Smooth muscle cell (in vitro differentiated cells): ENCODE data around the gene NFIA. TPM values are rescaled to one million over a fixed set of nuclear protein-coding genes. Genes with fewer than 3 reads are reported as not detected.
A peak's percentile ranks its signal among the peaks of the same experiment; 100 is the strongest.

Source experiments
- DNase-seq: peaks from one replicate; lab custom pipeline; 2025; ENCODE audit not compliant: unreplicated experiment; lab: John Stamatoyannopoulos, UW
- H2AFZ ChIP-seq: fragments of 200-600 bp; sonication (generic); 2 replicates; pipeline ENCODE4 v1.6.0; 2016; ENCODE audit warnings: antibody characterized with exemption, low read depth, mild to moderate bottlenecking
- H3F3A ChIP-seq: fragments of 200-600 bp; sonication (generic); 2 replicates; pipeline ENCODE4 v1.6.0; 2017; ENCODE audit warnings: antibody characterized with exemption, low read depth
- H3K27ac ChIP-seq: fragments of 200-600 bp; sonication (generic); 2 replicates; pipeline ENCODE4 v1.5.1; 2016; ENCODE audit warnings: low read depth, mild to moderate bottlenecking
- H3K27me3 ChIP-seq: fragments of 200-600 bp; sonication (generic); 2 replicates; pipeline ENCODE4 v1.6.1; 2016; ENCODE audit warnings: low read depth, mild to moderate bottlenecking
- H3K36me3 ChIP-seq: fragments of 200-600 bp; sonication (generic); 2 replicates; pipeline ENCODE4 v1.5.1; 2016; ENCODE audit warnings: low read depth
- H3K4me1 ChIP-seq: fragments of 200-600 bp; sonication (generic); 2 replicates; pipeline ENCODE4 v1.5.1; 2016; ENCODE audit warnings: low read depth
- H3K4me2 ChIP-seq: fragments of 200-600 bp; sonication (generic); 2 replicates; pipeline ENCODE4 v1.6.0; 2016; ENCODE audit warnings: mild to moderate bottlenecking
- H3K4me3 ChIP-seq: fragments of 200-600 bp; sonication (generic); 2 replicates; pipeline ENCODE4 v1.5.1; 2016; ENCODE audit warnings: mild to moderate bottlenecking
- H3K79me2 ChIP-seq: fragments of 200-600 bp; sonication (generic); 2 replicates; pipeline ENCODE4 v1.6.0; 2016; ENCODE audit warnings: low read depth, mild to moderate bottlenecking
- H3K9ac ChIP-seq: fragments of 200-600 bp; sonication (generic); 2 replicates; pipeline ENCODE4 v1.6.0; 2016; ENCODE audit warnings: low read depth
- H3K9me3 ChIP-seq: fragments of 200-600 bp; sonication (generic); replicated peaks from 2 replicates; pipeline ENCODE4 v1.5.1; 2016; ENCODE audit warnings: low read depth
- H4K20me1 ChIP-seq: fragments of 200-600 bp; sonication (generic); 2 replicates; pipeline ENCODE4 v1.6.0; 2016; ENCODE audit warnings: low read depth
- CTCF ChIP-seq: fragments of 200-600 bp; sonication (generic); IDR thresholded peaks from 2 replicates; pipeline ENCODE4 v1.5.1; 2017; ENCODE audit warnings: borderline replicate concordance, mild to moderate bottlenecking, antibody characterized with exemption; ENCODE audit not compliant: insufficient read depth, poor library complexity, severe bottlenecking
- WGBS: methylation state at CpG from one replicate; pipeline ENCODE4 v1.1.7; 2016; ENCODE audit warnings: low lambda C conversion rate; 5-methylcytosine and 5-hydroxymethylcytosine counted together
- polyA plus RNA-seq: library from polyadenylated mRNA; unstranded; fragments of >200 nt; fragmentation: Nextera tagmentation; extraction: Ambion mirVana; gene quantifications from 2 replicates; pipeline ENCODE4 v1.2.1, GENCODE V29; 2016
- total RNA-seq: library from RNA; depleted of rRNA; stranded (reverse); fragments of >200 nt; gene quantifications from 2 replicates; pipeline ENCODE4 v1.2.3, GENCODE V29; 2014

The NFIA gene
- total and polyA plus RNA-seq, 2 experiments from 2014 or later = 5.0 to 6.2 TPM

DNA sequence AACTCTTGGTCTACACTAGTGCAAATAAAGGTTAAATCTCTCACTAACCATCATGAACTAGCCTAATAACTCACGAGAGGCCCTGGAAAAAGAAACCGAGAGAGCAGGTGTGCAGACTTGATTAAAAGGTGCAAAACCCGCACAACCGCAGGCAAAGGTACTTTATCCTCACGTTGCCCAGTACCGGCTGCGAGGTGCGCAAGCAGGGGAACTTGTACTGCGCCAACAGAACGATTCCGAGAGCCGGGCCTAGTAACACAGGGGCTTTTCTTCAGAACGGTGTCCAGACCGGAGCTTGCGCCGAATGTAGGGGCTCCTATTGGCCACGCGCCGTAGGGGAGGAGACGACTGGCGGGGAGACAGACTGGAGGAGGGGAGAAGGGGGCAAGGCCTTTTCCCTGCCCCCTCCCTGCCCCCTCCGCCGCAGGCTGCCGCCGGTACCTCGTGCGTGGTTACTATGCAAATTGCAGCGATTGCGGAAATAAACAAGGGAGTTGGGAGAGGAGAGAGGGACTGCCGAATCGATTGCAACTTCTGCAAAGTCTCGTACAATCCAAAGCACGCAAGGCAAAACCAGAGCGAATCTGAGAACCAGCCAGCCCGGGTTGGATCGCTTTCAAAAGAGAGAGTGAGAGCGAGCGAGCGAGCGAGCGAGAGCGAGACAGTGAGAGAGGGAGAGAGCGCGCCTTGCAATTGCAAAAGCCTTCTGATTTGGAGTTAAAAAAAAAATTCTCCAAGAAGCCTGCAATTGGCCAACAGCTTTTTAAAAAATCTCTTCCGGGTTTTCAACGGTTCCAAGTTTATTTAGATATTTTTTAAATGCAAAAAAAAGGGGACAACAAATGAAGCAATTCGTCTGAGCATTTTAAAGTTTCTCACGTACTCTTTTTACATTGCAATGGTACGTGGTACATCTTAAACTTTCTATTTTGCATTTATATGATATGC, 5.4 kb upstream of the NFIA start:
- peaks cover 33% of the 10 kb centered on the region for H3K4me1 ChIP-seq
- H3K79me2 ChIP-seq = no peaks in the 10 kb centered on the region
- 2% methylated on average over 49 of the region's 49 CpGs for WGBS
- no peak for TF ChIP-seq CTCF
- peak overlapping the region; percentile 23 for H3K9ac ChIP-seq
- peak overlapping the region; percentile 94 for H3K4me2 ChIP-seq
- H3K36me3 ChIP-seq = no peaks in the 10 kb centered on the region
- no peaks in the 10 kb centered on the region for H3K27me3 ChIP-seq
- H4K20me1 ChIP-seq = no peaks in the 10 kb centered on the region
- peak; percentile 65 for DNase-seq
- peak overlapping the region; percentile 48 for H3K27ac ChIP-seq
- H3K9me3 ChIP-seq = no peaks in the 10 kb centered on the region
- H3K4me3 ChIP-seq = peak overlapping the region; percentile 80
- H3F3A ChIP-seq = peaks cover 32% of the 10 kb centered on the region
- peak overlapping the region; percentile 89 for H2AFZ ChIP-seq

DNA sequence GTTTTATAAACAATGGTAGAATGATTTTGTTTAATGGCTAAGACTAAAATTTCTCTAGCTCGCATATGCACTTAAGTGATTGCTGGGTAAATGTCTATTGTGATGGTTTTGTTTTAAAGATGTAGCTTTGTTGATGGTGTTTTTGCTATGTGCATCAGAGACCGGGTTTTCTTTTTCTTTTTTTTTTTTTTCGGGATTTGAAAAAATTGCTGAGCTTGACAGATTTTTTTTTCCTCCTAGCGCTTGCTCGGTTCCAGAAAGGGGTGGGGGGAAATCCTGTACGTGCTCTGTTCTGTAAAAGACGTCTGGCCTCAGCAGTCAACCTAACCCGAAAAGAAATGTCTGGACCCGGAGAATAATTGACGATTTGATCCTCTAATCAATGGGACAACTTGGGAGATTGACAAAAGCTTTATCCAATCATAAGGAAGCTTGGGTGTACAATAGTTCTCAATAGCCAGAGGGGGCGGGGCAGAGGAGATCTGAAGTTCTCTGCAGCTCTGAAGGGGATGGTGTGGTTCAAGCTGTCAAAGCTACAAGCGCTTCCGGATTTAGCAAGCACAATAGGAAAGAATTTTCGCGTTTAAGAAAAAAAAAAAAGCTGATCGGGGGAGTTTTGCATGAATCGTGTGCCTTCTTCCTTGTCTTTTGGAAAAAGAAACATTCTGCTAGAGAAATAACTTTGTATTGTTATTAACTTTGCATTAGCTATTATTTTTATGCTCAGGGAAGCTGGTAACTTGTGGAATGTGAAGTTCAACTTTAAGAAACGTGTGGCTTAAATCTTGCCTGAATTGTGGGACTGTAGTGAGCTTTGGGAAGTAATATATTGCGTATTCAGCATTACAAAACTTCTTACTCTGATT, 4.5 kb upstream of the NFIA start:
- WGBS = 3% methylated on average over 19 of the region's 19 CpGs

DNA sequence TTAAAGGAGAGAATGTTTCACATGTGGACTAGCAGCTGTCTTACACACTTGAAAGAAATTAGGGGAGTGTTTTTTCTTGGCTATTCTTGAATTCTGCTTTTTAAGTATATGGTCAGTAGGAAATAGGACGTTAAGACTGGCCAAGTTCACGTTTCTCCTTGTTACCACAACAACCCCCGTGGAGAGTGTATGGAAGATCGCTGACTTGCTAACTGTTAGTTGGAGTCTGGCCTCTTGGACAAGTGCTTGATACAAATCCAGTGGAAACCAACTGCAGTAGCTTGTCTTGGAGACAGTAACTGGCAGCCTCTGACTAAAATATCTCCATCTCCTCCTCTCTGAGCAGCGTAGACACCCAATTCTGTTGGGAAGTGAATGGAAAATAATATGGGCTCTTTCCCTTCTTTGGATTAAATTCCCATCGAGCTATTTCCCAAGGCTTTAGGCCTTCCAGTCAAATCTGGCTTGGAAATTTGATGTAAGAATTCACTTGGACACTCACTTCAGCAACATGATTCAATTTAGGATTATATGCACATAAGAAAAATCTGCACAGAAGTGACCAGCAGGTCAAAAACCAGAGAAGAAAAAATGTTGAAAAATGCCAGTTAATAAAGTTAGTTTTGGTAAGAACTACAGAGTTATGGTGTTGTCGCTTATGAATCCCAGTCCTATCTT, 3.6 kb upstream of the NFIA start:
- WGBS = 38% methylated on average over 7 of the region's 7 CpGs
- no peak overlapping the region for H3K9ac ChIP-seq
- DNase-seq = no peak

More for the DNA sequence above, 4.5 kb upstream of the NFIA start:
- Histone ChIP-seq H3F3A (peaks cover 32% of the 10 kb centered on the region), H3K9ac (peak overlapping the region; percentile 23), H3K36me3 (no peaks in the 10 kb centered on the region), H3K4me2 (peak overlapping the region; percentile 94), H4K20me1 (no peaks in the 10 kb centered on the region), H2AFZ (peak overlapping the region; percentile 89), H3K4me1 (peaks cover 33% of the 10 kb centered on the region), H3K27ac (peak overlapping the region; percentile 48), H3K79me2 (no peaks in the 10 kb centered on the region), H3K27me3 (no peaks in the 10 kb centered on the region), H3K4me3 (peak overlapping the region; percentile 80), H3K9me3 (no peaks in the 10 kb centered on the region)
- no peak for DNase-seq
- no peak for TF ChIP-seq CTCF

More for the DNA sequence above, 3.6 kb upstream of the NFIA start:
- Histone ChIP-seq H3K9me3 (no peaks in the 10 kb centered on the region), H3K27ac (peak overlapping the region; percentile 48), H4K20me1 (no peaks in the 10 kb centered on the region), H2AFZ (peak overlapping the region; percentile 64), H3K79me2 (no peaks in the 10 kb centered on the region), H3K4me1 (peaks cover 33% of the 10 kb centered on the region), H3K36me3 (no peaks in the 10 kb centered on the region), H3K4me2 (peak overlapping the region; percentile 94), H3K27me3 (peaks cover under 1% of the 10 kb centered on the region), H3K4me3 (peak overlapping the region; percentile 80), H3F3A (peaks cover 32% of the 10 kb centered on the region)
- TF ChIP-seq CTCF = no peak
